ENCODE results near the gene CD27.

The CD27 gene

GRCh38 chr12:6434205-6435140 is 10.3 kb upstream of the CD27 start:
- no peak for DNase-seq

- DNase-seq, result no peak
Measured at GRCh38 chr12:6435961-6436715, 8.6 kb upstream of the CD27 start.

- no peak for DNase-seq
Measured at GRCh38 chr12:6437586-6437985, 7.2 kb upstream of the CD27 start.

- no peak for DNase-seq
Measured at GRCh38 chr12:6438345-6438744, 6.4 kb upstream of the CD27 start.

- no peak for DNase-seq
Measured at GRCh38 chr12:6440391-6440790, 4.4 kb upstream of the CD27 start.

- no peak for DNase-seq
Measured at GRCh38 chr12:6442836-6443235, 1.9 kb upstream of the CD27 start.

- DNase-seq, result no peak
Measured at GRCh38 chr12:6443361-6443983, 1.3 kb upstream of the CD27 start.

GRCh38 chr12:6444031-6444430 is 724 bp upstream of the CD27 start:
- DNase-seq, result no peak

GRCh38 chr12:6450091-6450868 is 5.5 kb downstream of the CD27 start:
- DNase-seq, result no peak

GRCh38 chr12:6450869-6451347 is 6.2 kb downstream of the CD27 start:
- no peak for DNase-seq

- DNase-seq, result peak; percentile 22
Measured at GRCh38 chr12:6451348-6452244, 6.8 kb downstream of the CD27 start, which contains the start of gene TAPBPL. Gene TAPBPL (plus strand): TSS chr12:6452042. CDS start chr12:6452249, 207 bp downstream.

- DNase-seq, result no peak
Measured at GRCh38 chr12:6452245-6452943, 7.6 kb downstream of the CD27 start.

GRCh38 chr12:6452944-6453630 is 8.3 kb downstream of the CD27 start:
- no peak for DNase-seq

GRCh38 chr12:6457220-6457945 is 12.6 kb downstream of the CD27 start:
- no peak for DNase-seq

GRCh38 chr12:6458281-6459003 is 13.7 kb downstream of the CD27 start:
- no peak for DNase-seq

GRCh38 chr12:6459004-6459337 is 14.2 kb downstream of the CD27 start:
- no peak for DNase-seq

GRCh38 chr12:6460751-6461371 is 16.1 kb downstream of the CD27 start:
- DNase-seq, result no peak

Measured in GOT3 (cell line).